DND-41 (cell line): ENCODE measurements around the gene MYO1E.

ENCODE experiments used
- ATAC-seq: fragments of 200-7000 bp; cut with Tn5 transposase; 3 replicates; pipeline ENCODE4 v1.9.1; 2021; ENCODE audit warnings: low read depth; ENCODE audit not compliant: insufficient read depth
- DNase-seq: peaks from one replicate; pipeline ENCODE4 v3.0.0-alpha.2; 2020
- H2AFZ ChIP-seq: 2 replicates; pipeline ENCODE4 v1.6.0; 2012; ENCODE audit warnings: low read depth, low read length
- H3K27ac ChIP-seq: 2 replicates; pipeline ENCODE4 v1.5.1; 2012; ENCODE audit warnings: low read length, inconsistent platforms
- H3K27me3 ChIP-seq: fragments of 200-600 bp; sonication (generic); 2 replicates; pipeline ENCODE4 v1.6.0; 2012; ENCODE audit warnings: low read length, mild to moderate bottlenecking, inconsistent platforms; ENCODE audit not compliant: insufficient read depth, poor library complexity
- H3K36me3 ChIP-seq: 2 replicates; pipeline ENCODE4 v1.5.1; 2012; ENCODE audit warnings: low read length, inconsistent platforms; ENCODE audit not compliant: insufficient read depth
- H3K4me1 ChIP-seq: 2 replicates; pipeline ENCODE4 v1.5.1; 2012; ENCODE audit warnings: mild to moderate bottlenecking, low read length; ENCODE audit not compliant: insufficient read depth
- H3K4me2 ChIP-seq: 2 replicates; pipeline ENCODE4 v1.6.0; 2012; ENCODE audit warnings: mild to moderate bottlenecking, moderate library complexity, low read length, inconsistent platforms; ENCODE audit not compliant: insufficient read depth
- H3K4me3 ChIP-seq, 2 experiments: fragments of 200-600 bp in 1 of 2; shearing (Covaris generic) in 1 of 2; 2 replicates each; pipeline ENCODE4 v1.5.1; 2012 to 2016; ENCODE audit warnings: inconsistent platforms in 2 of 2, low read length in 2 of 2, mild to moderate bottlenecking in 2 of 2, low read depth in 1 of 2, moderate library complexity in 1 of 2
- H3K79me2 ChIP-seq: 2 replicates; pipeline ENCODE4 v1.6.0; 2012; ENCODE audit warnings: low read length, inconsistent platforms; ENCODE audit not compliant: insufficient read depth
- H3K9ac ChIP-seq: 2 replicates; pipeline ENCODE4 v1.6.0; 2012; ENCODE audit warnings: low read depth, mild to moderate bottlenecking, inconsistent platforms, low read length, moderate library complexity
- H3K9me3 ChIP-seq: 2 replicates; pipeline ENCODE4 v1.5.1; 2012; ENCODE audit warnings: low read length, moderate library complexity, mild to moderate bottlenecking, inconsistent platforms; ENCODE audit not compliant: insufficient read depth, severe bottlenecking
- H4K20me1 ChIP-seq: 2 replicates; pipeline ENCODE4 v1.6.0; 2012; ENCODE audit warnings: low read length; ENCODE audit not compliant: insufficient read depth
- CTCF ChIP-seq: IDR thresholded peaks from 2 replicates; pipeline ENCODE4 v1.5.1; 2012; ENCODE audit warnings: borderline replicate concordance, low read length, moderate library complexity, mild to moderate bottlenecking; ENCODE audit not compliant: poor library complexity, severe bottlenecking; ENCODE audit errors: extremely low read depth
- EZH2 ChIP-seq: IDR thresholded peaks from 3 replicates; pipeline ENCODE4 v1.6.1; 2012; ENCODE audit warnings: borderline replicate concordance, low read depth, mild to moderate bottlenecking, moderate library complexity, low read length, inconsistent platforms; ENCODE audit not compliant: severe bottlenecking

Gene MYO1E

GRCh38 chr15:59174835-59175831 is 197.5 kb downstream of the MYO1E start:
- TF ChIP-seq CTCF (peak; percentile 56), EZH2 (no peak)
- H3K4me2 ChIP-seq: no peak overlapping the region
- no peaks in the 10 kb centered on the region for H4K20me1 ChIP-seq
- no peak overlapping the region for H3K4me3 ChIP-seq
- DNase-seq (peak; percentile 20), ATAC-seq (peak; percentile 72)
- no peak overlapping the region for H2AFZ ChIP-seq
- no peaks in the 10 kb centered on the region for H3K4me1 ChIP-seq
- no peaks in the 10 kb centered on the region for H3K9me3 ChIP-seq
- no peaks in the 10 kb centered on the region for H3K27me3 ChIP-seq
- H3K79me2 ChIP-seq: no peaks in the 10 kb centered on the region
- no peaks in the 10 kb centered on the region for H3K36me3 ChIP-seq
- no peak overlapping the region for H3K9ac ChIP-seq
- H3K27ac ChIP-seq: no peak overlapping the region

- Histone ChIP-seq H3K9ac (no peak overlapping the region), H3K27ac (no peak overlapping the region)
Observed at GRCh38 chr15:59174151-59174834, 198.4 kb downstream of the MYO1E start.

DNA sequence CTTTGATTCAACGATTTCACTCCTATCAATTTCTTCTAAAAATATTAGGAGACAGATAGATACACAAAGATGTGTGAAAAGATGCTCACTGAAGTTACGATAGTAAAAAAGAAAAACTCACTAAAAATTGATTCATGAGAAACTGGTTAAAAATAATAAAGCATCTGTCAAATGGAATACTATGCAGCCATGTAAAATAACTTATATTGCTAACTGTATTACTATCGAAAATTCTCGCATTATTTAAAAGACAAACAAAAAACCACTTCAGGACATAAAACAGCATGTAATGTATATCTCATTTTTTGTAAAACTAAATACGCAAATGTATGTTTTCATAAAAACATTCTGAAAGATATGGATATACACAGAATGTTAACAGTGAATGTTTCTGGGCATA is 199.5 kb downstream of the MYO1E start:
- DNase-seq: no peak
- no peaks in the 10 kb centered on the region for H3K9me3 ChIP-seq
- no peak overlapping the region for H2AFZ ChIP-seq
- H3K4me1 ChIP-seq: no peaks in the 10 kb centered on the region
- H3K36me3 ChIP-seq: no peaks in the 10 kb centered on the region
- no peaks in the 10 kb centered on the region for H3K27me3 ChIP-seq
- no peak overlapping the region for H3K27ac ChIP-seq
- no peak for TF ChIP-seq CTCF
- no peak for TF ChIP-seq EZH2
- no peaks in the 10 kb centered on the region for H4K20me1 ChIP-seq
- ATAC-seq: no peak
- H3K79me2 ChIP-seq: no peaks in the 10 kb centered on the region
- H3K4me2 ChIP-seq: no peak overlapping the region
- no peak overlapping the region for H3K4me3 ChIP-seq
- no peak overlapping the region for H3K9ac ChIP-seq

More at GRCh38 chr15:59174151-59174834, 198.4 kb downstream of the MYO1E start:
- Histone ChIP-seq H2AFZ (no peak overlapping the region), H3K9me3 (no peaks in the 10 kb centered on the region), H3K27me3 (no peaks in the 10 kb centered on the region), H3K79me2 (no peaks in the 10 kb centered on the region), H4K20me1 (no peaks in the 10 kb centered on the region), H3K36me3 (no peaks in the 10 kb centered on the region), H3K4me2 (no peak overlapping the region), H3K4me1 (no peaks in the 10 kb centered on the region), H3K4me3 (no peak overlapping the region)
- DNase-seq: no peak
- TF ChIP-seq CTCF (no peak), EZH2 (no peak)
- no peak for ATAC-seq
